DOHH2 (cell line): ENCODE measurements around the gene EEFSEC.

ENCODE experiments used
- CTCF ChIP-seq: fragments of 200-600 bp; sonication (generic); IDR thresholded peaks from one replicate; pipeline ENCODE4 v1.5.1; 2014; ENCODE audit warnings: antibody characterized with exemption, mild to moderate bottlenecking, low read depth, low read length; ENCODE audit not compliant: poor library complexity, severe bottlenecking
- EZH2phosphoT487 ChIP-seq: fragments of 200-600 bp; sonication (generic); IDR thresholded peaks from 2 replicates; pipeline ENCODE4 v1.6.1; 2017; ENCODE audit warnings: borderline replicate concordance, mild to moderate bottlenecking, antibody characterized with exemption, low read length, moderate library complexity, mixed read lengths

- TF ChIP-seq CTCF (no peak), EZH2phosphoT487 (no peak)
Measured at GRCh38 chr3:128312271-128312670, 159.0 kb downstream of the EEFSEC start.
